ENCODE results near the gene MYH7B. TPM values are rescaled to one million over a fixed set of nuclear protein-coding genes. Genes with fewer than 3 reads are reported as not detected.

The MYH7B gene
- total RNA-seq, 1 donor from 2014 or later: 0.44 TPM

DNA sequence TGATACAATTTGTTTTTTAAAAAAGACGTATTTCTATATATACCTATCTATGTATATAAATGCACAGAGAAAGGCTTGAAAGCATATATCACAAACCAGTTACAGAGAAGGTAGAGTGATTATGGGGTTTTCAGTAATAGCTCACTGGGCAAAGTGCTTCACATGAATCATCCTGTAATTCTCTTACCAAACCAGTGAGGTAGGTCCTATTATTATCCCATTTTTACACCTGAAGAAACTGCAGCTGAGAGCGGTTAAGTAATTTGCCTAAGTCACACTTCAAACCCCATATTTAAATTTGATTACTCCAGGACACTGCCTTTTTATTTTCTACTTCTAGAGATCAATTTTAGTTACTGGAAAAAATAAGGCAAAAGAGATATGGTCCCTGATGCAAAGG is 4.4 kb upstream of the MYH7B start:
- H3K4me1 Mint-ChIP-seq (ENCODE audit: low read depth): peaks cover 20% of the 10 kb centered on the region
- no peak overlapping the region for H3K4me3 Mint-ChIP-seq
- peaks cover 20% of the 10 kb centered on the region for H3K36me3 Mint-ChIP-seq (ENCODE audit: low read depth)
- intact Hi-C loops (cut with micrococcal nuclease): loop anchor here (10.0 kb wide), 1 partner anchor 324 kb away; the partner anchor contains the start of gene MMP24OS
- DNase-seq (ENCODE audit: low spot score): no peak
- H3K27me3 Mint-ChIP-seq (ENCODE audit: insufficient read depth): no peaks in the 10 kb centered on the region
- H3K27ac Mint-ChIP-seq: no peak overlapping the region
- H3K9me3 Mint-ChIP-seq: no peaks in the 10 kb centered on the region

DNA sequence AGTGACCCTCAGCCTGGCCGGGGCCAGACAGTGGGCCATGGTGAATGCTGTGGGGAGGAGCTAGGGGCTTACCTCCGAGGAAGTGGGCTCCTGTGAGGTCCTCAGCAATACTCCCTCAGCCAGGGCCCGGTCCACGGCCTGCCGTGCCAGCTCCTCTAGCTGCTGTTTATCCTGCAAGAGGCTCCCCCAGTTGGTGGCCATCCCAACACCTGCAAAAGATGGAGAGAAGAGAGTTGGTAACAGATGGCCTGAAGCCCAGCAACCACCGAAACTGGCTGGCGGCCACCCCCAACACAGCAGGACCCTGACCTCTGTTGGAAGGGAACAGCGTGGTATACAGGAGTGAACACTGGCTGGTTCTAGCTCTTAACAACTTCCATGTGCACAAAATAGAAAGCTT is 4.0 kb upstream of the MYH7B start:
- Mint-ChIP-seq H3K9me3 (no peaks in the 10 kb centered on the region), H3K27ac (no peak overlapping the region), H3K4me1 (ENCODE audit: low read depth) (peaks cover 23% of the 10 kb centered on the region), H3K36me3 (ENCODE audit: low read depth) (peaks cover 19% of the 10 kb centered on the region), H3K4me3 (no peak overlapping the region), H3K27me3 (ENCODE audit: insufficient read depth) (no peaks in the 10 kb centered on the region)
- intact Hi-C loops (cut with micrococcal nuclease): loop anchor here (10.0 kb wide), 1 partner anchor 323 kb away; the partner anchor contains the start of gene MMP24OS
- DNase-seq (ENCODE audit: low spot score): no peak

DNA sequence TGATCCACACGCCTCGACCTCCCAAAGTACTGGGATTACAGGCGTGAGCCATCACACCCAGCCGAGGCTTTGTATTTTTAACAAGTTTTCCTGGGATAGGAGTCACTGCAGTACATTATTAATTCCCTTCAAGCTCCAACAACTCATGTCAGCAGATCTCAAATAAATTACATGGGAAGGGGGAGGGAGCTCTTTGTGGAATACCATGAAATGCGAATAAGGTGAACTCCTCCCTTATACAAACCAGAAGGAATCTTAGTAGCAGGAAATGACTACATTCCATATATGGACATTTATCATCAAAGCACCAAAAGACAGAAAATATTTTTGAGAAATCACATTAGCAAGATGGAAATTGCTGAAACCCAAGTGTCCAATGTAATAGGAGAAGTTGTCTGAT is 3.0 kb upstream of the MYH7B start:
- Mint-ChIP-seq H3K36me3 (ENCODE audit: low read depth) (peaks cover 19% of the 10 kb centered on the region), H3K9me3 (no peaks in the 10 kb centered on the region), H3K27ac (no peak overlapping the region), H3K4me1 (ENCODE audit: low read depth) (peaks cover 23% of the 10 kb centered on the region), H3K4me3 (no peak overlapping the region), H3K27me3 (ENCODE audit: insufficient read depth) (no peaks in the 10 kb centered on the region)
- no peak for DNase-seq (ENCODE audit: low spot score)
- intact Hi-C loops (cut with micrococcal nuclease): loop anchor here (10.0 kb wide), 1 partner anchor 322 kb away; the partner anchor contains the start of gene MMP24OS

DNA sequence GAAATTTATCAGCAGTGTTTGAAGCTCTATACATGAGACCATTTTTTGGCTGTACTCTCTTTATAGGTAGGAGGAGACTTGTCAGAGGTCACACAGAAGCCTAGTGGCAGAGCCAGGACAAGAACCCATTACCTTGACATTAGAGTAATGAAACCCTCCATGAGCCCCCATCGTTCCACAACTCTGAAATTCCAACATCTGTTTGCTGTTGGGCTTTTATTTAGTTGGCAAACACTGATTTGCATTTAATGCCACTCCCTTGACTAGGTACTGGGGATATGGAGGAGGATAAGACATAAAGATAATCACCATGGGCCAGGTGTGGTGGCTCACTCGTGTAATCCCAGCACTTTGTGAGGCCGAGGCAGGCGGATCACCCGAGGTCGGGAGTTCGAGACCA is 1.7 kb upstream of the MYH7B start:
- Mint-ChIP-seq H3K27ac (no peak overlapping the region), H3K4me3 (peak overlapping the region; percentile 94), H3K4me1 (ENCODE audit: low read depth) (peaks cover 23% of the 10 kb centered on the region), H3K27me3 (ENCODE audit: insufficient read depth) (no peaks in the 10 kb centered on the region), H3K36me3 (ENCODE audit: low read depth) (peaks cover 19% of the 10 kb centered on the region), H3K9me3 (no peaks in the 10 kb centered on the region)
- DNase-seq (ENCODE audit: low spot score): no peak
- intact Hi-C loops (cut with micrococcal nuclease): loop anchor here (10.0 kb wide), 1 partner anchor 321 kb away; the partner anchor contains the start of gene MMP24OS

DNA sequence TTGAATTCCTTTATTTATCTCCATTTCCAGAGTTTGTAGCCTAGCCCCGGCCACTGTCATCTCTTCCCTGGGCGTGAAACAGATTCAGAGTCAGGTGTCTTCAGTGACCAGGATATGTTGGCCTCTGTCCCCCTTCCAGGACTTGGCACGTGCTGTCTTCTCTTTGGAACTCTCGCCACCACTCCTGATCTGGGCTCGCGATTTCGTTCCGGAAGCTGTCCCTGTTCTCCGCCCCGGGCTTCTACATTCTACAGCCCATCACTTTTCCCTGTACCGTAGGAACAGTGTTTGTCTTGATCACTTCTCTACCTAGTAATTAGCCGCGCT is 801 bp upstream of the MYH7B start:
- DNase-seq (ENCODE audit: low spot score): no peak
- Mint-ChIP-seq H3K36me3 (ENCODE audit: low read depth) (peaks cover 15% of the 10 kb centered on the region), H3K9me3 (no peaks in the 10 kb centered on the region), H3K4me3 (peak overlapping the region; percentile 94), H3K27me3 (ENCODE audit: insufficient read depth) (peaks cover 2% of the 10 kb centered on the region), H3K27ac (peak overlapping the region; percentile 95), H3K4me1 (ENCODE audit: low read depth) (peaks cover 23% of the 10 kb centered on the region)
- intact Hi-C loops (cut with micrococcal nuclease): loop anchor here (1.0 to 10.0 kb wide), 8 partner anchors 37 to 586 kb away; partner anchors contain the start of genes ACSS2, MMP24OS, PIGU and TRPC4AP

DNA sequence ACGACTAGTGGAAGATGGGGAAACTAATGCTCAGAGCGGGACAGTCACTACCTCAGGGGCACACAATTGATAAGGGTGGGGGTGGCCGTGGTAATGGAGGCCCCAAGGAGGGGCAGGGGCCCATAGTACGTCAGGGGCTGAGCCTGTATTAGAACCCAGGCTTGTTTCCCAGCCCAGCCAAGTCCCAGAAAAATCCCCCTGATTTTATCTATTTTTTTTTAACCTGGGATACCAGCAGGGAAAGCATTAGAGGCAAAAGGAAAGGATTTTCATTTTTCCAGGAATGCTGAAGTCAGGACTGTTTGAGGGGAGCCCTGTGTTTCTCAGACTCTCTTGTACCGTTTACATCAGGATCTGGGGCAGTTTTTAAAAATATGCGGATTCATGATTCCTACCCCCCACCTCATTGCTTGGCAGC is 382 bp downstream of the MYH7B start:
- Mint-ChIP-seq H3K4me1 (ENCODE audit: low read depth) (peaks cover 29% of the 10 kb centered on the region), H3K36me3 (ENCODE audit: low read depth) (peaks cover 10% of the 10 kb centered on the region), H3K27me3 (ENCODE audit: insufficient read depth) (peaks cover 3% of the 10 kb centered on the region), H3K27ac (peak overlapping the region; percentile 95), H3K9me3 (no peaks in the 10 kb centered on the region), H3K4me3 (peak overlapping the region; percentile 94)
- intact Hi-C loops (cut with micrococcal nuclease): loop anchor here (1.0 to 10.0 kb wide), 3 partner anchors 191 to 319 kb away; partner anchors contain the start of genes EDEM2, MMP24OS and PIGU
- no peak for DNase-seq (ENCODE audit: low spot score)

DNA sequence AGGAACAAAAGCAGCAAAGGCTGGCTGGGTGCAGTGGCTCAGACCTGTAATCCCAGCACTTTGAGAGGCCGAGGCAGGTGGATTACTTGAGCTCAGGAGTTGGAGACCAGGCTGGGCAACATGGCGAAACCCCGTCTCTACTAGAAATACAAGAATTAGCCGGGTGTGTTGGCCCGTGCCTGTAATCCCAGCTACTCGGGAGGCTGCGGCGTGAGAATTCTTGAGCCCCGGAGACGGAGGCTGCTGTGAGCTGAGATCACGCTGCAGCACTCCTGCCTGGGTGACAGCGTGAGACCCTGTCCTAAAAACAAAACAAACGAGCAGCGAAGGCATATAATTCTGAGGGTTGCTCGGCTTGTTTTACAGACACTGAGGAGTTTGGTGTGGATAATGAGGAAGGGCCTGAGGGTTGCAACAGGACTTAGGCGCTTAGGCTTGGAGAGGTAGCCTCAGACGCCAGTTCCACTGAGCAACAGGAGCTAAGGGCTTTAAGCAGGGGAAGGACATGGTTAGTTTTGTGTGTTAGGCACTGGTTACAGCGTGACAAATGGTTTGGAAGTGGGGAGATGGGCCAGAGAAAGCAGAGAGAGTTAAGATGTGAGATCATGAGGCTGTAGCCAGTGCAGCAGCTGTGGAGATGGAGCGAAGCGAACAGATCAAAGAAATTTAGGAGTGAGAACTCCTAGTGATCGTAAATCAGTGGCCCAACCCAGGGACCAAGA is 1.2 kb downstream of the MYH7B start:
- H3K9me3 Mint-ChIP-seq: no peaks in the 10 kb centered on the region
- H3K27me3 Mint-ChIP-seq (ENCODE audit: insufficient read depth): peaks cover 3% of the 10 kb centered on the region
- peaks cover 8% of the 10 kb centered on the region for H3K36me3 Mint-ChIP-seq (ENCODE audit: low read depth)
- H3K27ac Mint-ChIP-seq: no peak overlapping the region
- no peak for DNase-seq (ENCODE audit: low spot score)
- no peak overlapping the region for H3K4me3 Mint-ChIP-seq
- intact Hi-C loops (cut with micrococcal nuclease): loop anchor here (1.0 to 10.0 kb wide), 3 partner anchors 190 to 318 kb away; partner anchors contain the start of genes EDEM2, MMP24OS and PIGU
- peaks cover 29% of the 10 kb centered on the region for H3K4me1 Mint-ChIP-seq (ENCODE audit: low read depth)

DNA sequence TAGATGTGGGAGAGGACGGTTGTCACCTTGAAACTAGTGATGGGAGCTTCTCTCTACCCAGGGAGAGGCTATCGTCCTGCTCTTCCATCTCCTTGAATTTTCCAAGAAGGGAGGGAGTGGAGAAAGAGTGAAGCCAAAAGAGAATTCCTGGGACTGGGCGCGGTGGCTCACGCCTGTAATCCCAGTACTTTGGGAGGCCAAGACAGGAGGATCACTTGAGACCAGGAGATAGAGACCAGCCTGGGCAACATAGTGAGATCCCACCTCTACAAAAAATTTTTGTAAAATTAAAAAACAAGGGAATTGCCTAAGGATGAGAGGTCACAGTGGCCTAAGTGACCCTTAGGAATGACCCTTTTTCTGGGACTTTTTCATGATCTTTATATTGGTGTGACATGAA is 8.8 kb downstream of the MYH7B start:
- no peak for DNase-seq (ENCODE audit: low spot score)
- intact Hi-C loops (cut with micrococcal nuclease): no loop called here
- H3K9me3 Mint-ChIP-seq: no peaks in the 10 kb centered on the region
- H3K36me3 Mint-ChIP-seq (ENCODE audit: low read depth): no peaks in the 10 kb centered on the region
- H3K4me3 Mint-ChIP-seq: no peak overlapping the region
- H3K27ac Mint-ChIP-seq: no peak overlapping the region
- peaks cover 6% of the 10 kb centered on the region for H3K4me1 Mint-ChIP-seq (ENCODE audit: low read depth)
- peaks cover 16% of the 10 kb centered on the region for H3K27me3 Mint-ChIP-seq (ENCODE audit: insufficient read depth)

DNA sequence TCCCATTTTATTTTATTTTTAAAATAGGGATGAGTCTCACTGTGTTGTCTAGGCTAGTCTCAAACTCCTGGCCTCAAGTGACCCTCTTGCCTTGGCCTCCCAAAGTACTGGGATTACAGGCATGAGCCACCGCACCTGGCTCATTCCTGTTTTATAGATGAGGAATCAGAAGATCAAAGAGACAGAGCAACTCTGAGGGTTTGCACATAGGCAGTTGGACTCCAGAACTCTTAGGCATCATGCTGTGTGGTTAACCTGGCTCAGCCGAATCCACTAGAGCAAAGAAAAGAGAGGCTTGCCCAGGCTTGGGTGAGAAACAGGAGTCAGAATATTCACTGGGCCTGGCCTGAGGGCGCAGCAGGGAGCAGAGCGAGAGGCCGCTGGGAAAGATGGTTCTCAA is 9.4 kb downstream of the MYH7B start:
- Mint-ChIP-seq H3K4me3 (no peak overlapping the region), H3K4me1 (ENCODE audit: low read depth) (peaks cover 6% of the 10 kb centered on the region), H3K9me3 (no peaks in the 10 kb centered on the region), H3K27me3 (ENCODE audit: insufficient read depth) (peaks cover 13% of the 10 kb centered on the region), H3K27ac (no peak overlapping the region), H3K36me3 (ENCODE audit: low read depth) (no peaks in the 10 kb centered on the region)
- no peak for DNase-seq (ENCODE audit: low spot score)
- intact Hi-C loops (cut with micrococcal nuclease): no loop called here

DNA sequence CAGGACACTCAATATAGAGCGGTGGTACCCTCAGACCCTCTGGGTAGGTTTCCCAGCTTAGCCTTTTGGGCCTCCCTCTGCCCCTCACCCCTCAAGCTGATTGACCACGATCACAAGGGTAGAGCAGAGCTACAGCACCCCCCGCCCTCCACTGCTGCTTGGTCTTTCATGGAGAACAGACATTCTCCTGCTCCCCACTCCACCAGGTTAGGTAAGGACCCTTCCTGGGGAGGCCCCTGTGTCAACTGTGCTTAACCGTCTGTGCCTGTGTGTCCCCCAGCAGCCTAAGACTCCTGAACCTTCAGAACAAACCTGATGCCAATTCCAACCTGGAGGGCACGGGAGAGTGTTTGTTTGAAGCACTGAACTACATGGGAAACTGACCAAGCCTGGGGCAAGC is 11.8 kb downstream of the MYH7B start:
- intact Hi-C loops (cut with micrococcal nuclease): no loop called here

DNA sequence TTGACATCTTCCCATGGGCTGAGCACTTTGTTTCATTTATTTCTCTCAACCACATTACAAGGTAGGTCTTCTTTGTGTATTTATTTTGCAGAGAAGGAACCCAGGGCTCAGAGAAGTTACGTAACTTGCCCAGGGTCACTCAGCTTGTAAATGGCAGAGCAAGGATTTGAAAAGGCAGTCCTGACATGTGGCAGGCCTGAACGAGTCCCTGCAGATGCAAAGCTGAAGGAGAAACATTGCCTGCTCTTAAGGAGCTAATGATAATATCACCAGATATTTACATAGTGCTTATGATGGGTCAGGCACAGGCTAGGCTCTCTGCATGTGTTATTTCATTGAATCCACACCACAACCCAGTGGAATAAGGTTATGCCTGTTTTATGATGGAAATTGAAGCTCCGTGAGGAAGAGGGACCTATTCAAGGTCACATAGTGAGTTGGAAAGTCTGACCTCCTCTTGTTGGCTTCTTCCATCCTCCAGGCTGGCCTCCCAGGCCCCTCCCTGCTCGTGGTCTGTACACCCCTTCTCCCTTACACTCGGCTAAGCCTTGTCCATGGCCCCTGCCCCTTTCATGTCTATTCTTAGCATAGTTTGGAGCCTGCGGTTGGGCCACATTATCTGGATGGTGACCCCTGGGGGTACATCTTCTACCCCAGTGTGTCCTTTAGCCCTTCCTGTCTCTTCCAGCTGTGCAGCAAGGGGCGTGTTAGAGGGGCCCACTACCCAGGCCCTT is 12.5 kb downstream of the MYH7B start:
- Mint-ChIP-seq H3K27me3 (ENCODE audit: insufficient read depth) (peaks cover 11% of the 10 kb centered on the region), H3K4me3 (no peak overlapping the region), H3K36me3 (ENCODE audit: low read depth) (no peaks in the 10 kb centered on the region), H3K4me1 (ENCODE audit: low read depth) (no peaks in the 10 kb centered on the region), H3K9me3 (no peaks in the 10 kb centered on the region), H3K27ac (no peak overlapping the region)
- intact Hi-C loops (cut with micrococcal nuclease): no loop called here
- no peak for DNase-seq (ENCODE audit: low spot score)

More for the DNA sequence above, 11.8 kb downstream of the MYH7B start:
- no peak for DNase-seq (ENCODE audit: low spot score)
- H3K4me1 Mint-ChIP-seq (ENCODE audit: low read depth): no peaks in the 10 kb centered on the region
- no peak overlapping the region for H3K27ac Mint-ChIP-seq
- H3K36me3 Mint-ChIP-seq (ENCODE audit: low read depth): no peaks in the 10 kb centered on the region
- no peak overlapping the region for H3K4me3 Mint-ChIP-seq
- no peaks in the 10 kb centered on the region for H3K9me3 Mint-ChIP-seq
- peaks cover 13% of the 10 kb centered on the region for H3K27me3 Mint-ChIP-seq (ENCODE audit: insufficient read depth)

DNA sequence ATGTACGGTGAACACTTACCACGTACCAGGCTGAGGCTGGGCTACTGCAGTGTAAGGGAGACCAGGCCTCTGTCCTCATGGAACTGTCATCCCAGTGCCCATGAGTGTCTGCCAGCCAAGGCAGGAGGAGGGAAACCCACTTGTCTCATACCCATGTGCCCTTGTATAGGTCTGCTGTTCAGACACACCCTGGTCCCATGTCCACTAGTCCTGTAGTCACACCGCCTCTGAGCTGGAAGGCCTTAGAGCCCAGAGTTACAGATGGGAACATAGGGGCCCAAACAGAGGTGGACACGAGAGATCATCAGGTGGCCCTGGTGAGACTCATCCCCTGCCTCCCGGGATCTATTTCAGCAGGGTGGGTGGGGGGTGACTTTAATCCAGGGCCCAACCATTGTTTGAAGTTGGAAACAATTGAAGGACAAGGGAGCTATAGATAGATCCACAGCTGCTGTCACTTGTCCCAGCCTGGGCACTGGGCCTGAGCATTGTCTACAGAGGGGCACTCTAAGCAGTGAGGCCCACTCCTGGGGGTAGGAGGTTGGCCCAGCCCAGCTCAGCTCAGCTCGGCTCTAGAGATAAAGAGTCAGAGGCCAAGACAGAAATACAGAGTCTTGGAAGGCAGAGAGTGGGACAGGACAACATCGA is 14.6 kb downstream of the MYH7B start:
- intact Hi-C loops (cut with micrococcal nuclease): no loop called here
- H3K36me3 Mint-ChIP-seq (ENCODE audit: low read depth): no peaks in the 10 kb centered on the region
- H3K4me3 Mint-ChIP-seq: no peak overlapping the region
- H3K27me3 Mint-ChIP-seq (ENCODE audit: insufficient read depth): no peaks in the 10 kb centered on the region
- no peak overlapping the region for H3K27ac Mint-ChIP-seq
- H3K9me3 Mint-ChIP-seq: no peaks in the 10 kb centered on the region
- no peaks in the 10 kb centered on the region for H3K4me1 Mint-ChIP-seq (ENCODE audit: low read depth)
- no peak for DNase-seq (ENCODE audit: low spot score)

Data from activated T-helper 1 cell treated with anti-CD3 and anti-CD28 coated beads, Interleukin-12 subunit alpha, Interleukin-12 subunit beta, Interleukin-2, Interleukin-4 antibody, amounts not matched to agents 30 ng/mL and 10 ng/mL and 1 ng/mL, durations not matched to agents 14 hours and 24 hours and 36 hours (primary cell).